GM19023 (cell line): ENCODE results near the gene CSRP3.

Experiments
- ATAC-seq: cut with Tn5 transposase; IDR thresholded peaks from one replicate; pipeline ENCODE4 v1.9.1; 2021; ENCODE audit warnings: mild to moderate bottlenecking, moderate library complexity; ENCODE audit not compliant: unreplicated experiment

The CSRP3 gene

DNA sequence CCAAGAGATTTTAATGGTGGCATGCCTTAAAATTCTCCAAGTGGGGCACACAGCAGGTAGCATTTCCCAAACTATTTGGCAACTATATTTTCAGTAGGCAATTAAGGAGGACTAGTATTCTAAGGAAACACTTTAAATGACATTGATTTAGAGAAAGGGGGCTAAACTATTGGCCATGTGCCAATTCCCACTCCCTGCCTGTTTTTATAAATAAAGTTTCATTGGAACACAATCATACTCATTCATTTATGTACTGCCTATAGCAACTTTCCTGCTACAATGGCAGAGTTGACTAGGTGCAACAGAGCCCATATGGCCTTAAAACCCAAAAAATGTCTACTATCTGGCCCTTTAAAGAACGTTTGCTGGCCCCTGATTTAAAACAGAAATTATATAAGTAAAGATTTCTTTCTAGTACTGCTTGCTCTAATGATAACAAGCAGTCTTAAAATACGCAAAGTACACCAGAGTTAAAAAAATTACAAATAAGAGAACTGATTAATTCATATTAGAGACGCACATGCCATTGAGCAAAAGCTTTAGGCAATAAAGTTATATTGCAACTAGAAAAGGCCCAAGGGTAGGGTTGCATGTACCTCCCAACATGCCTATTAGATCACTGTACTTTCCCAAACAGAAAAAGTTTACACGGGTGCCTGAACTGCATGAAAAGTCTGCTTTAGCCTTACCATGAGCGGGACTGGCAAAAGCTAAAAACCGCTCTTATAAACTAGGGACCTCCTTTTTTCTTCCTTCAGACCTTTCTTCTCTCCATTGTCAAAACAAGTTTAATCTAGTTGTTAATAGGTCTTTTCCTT, 24.8 kb upstream of the CSRP3 start:
- no peak for ATAC-seq

DNA sequence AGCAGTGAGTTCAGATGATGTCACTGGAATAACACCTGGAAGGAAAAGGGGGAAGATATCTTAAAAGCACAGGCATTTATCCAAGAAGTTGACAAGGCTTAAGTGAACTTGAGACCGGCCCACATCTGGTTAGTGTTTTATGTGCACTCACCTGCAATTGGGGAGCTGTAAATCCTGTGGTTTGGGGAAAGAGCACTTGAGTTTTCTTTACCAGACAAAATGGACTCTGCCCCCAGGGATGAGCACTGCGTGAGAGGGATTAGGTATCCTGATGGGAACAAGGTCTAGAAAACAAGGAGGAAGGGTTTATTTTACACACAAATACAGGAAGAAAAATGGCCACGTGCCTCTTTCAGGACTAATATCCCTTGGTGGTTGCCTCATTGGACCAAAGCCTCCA, 23.8 kb upstream of the CSRP3 start:
- no peak for ATAC-seq

DNA sequence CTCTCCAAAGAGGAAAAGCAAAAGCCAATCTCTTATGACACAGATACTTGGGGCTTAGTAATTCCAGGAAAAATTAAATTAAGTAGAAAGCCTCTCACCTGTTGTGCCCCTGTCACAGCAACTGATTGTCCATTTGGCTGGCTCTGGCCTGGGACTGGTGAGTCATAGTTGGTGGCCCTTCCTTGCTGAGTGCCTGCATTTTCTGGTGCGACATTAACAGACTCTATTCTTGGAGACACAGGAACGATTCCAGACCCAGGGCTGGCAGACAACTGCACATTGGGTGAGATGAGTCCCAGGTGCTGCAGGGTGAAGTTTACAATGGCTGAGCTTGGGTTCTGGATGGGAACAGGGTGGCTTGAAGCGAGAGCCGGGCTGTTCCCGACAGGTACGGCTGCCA, 23.3 kb upstream of the CSRP3 start:
- ATAC-seq = no peak

DNA sequence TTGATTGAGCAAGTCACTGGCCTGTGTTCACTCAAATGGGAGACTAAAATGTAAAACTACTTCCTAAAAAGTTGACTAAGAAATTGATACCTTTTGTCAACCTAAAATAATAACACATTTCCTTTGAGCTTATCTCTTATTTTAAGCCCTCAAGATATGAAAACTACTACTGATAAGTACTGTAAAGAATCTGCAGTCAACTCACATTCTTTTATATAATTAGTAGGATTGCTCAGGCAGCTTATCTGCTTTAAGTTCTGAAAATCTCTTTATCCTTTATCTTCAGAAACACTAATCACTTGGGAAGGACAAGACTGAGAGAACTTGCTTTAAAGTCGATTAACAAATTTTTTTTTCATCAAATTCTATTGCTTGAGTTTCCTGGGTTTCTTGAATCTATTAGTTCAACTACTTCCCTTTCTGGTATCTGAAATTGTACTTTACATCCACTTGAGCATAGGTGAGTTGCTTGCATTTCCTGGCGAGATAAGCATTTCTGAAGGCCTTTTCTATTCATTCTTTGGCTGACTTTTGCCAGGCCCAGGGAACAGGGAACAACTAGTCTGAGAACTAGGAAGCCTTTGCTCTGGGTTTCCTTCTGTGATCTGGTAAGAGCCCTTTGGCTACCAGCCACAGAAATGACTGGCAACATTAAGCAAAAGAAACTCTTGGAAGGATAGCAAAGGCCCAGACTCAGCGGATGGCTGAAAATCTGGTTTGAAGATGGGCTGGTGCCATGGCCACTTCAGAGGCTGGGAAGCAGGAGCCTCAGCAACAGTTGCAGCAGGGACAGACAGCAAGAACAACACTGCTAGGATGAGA, 19.3 kb upstream of the CSRP3 start:
- no peak for ATAC-seq

DNA sequence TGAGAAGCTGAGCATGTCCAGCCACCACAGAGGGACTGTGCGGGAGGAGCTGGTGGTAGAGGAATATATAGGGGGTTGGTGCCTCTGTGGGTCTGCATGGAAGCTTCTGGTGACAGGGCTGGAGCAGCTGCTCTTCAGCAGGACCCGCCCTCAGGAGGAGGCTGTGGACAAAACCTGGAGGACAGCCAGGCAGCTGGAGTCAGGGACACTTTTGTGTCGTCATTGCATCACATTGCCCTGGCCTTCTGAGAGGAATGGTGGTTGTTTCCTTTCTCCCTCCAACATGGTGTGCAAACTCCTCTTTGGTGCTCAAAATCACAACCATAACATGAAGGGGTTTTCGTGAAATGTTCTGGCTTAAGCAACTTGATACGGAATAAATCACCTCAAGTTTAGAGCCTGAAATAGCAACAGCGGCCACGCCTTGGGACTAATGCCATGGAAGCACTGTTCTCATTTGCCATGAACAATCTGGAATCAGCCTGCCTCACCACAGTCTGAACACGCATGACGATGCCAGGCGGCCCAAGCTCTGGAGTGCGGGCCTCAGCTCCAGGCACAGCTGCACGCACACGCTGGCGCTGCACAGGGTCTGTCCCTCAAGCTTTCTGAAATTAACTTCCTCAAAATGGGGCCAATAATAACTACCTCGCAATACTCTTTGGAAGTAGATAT, 17.1 kb upstream of the CSRP3 start:
- ATAC-seq = no peak

DNA sequence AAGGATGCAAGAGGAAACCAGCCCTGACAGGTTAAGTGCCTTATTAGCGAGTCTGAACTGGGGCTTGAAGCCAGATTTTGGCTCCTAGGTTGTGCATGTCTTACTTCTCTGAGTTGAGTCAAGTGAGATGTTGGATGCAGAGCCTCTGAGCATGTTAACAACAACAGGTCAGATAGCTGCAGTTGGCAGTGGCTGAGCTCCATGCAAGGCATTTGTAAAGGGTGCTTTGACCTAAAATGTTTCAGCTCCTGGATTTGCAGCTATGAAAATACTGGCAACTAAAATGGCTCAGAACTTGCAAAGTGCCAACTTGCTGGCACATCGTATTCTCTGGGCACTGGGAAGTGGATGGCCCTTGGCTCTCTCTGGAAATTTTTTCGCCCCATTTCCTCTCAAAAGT, 16.4 kb upstream of the CSRP3 start:
- ATAC-seq = no peak

DNA sequence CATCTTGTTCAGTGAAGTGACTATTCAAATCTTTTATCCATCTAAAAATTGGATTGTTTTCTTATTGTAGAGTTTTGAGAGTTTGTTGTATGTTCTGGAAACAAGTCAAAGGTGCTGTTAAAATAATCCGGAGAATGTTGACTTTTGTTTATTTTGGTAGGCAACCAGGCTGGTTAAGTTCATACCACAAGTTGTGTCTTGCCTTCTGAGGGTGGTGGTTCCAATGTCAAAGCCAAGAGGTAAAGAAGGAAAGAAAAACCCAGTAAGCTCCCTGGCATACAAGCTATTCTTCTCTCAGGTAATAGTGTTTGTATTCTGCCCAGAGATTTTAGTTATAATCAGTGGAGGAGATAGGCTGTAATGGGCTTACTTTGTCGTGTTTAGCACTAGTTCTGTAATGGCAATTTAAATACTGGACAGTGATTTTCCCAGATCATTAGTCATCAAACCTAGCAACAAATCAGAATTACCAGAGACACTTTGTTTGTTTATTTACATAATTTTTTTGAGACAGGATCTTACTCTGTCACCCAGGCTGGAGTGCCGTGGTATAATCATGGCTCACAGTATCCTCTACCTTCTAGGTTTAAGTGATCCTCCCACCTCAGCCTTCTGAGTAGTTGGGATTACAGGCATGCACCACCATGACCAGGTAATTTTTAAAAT, 15.1 kb upstream of the CSRP3 start:
- no peak for ATAC-seq

DNA sequence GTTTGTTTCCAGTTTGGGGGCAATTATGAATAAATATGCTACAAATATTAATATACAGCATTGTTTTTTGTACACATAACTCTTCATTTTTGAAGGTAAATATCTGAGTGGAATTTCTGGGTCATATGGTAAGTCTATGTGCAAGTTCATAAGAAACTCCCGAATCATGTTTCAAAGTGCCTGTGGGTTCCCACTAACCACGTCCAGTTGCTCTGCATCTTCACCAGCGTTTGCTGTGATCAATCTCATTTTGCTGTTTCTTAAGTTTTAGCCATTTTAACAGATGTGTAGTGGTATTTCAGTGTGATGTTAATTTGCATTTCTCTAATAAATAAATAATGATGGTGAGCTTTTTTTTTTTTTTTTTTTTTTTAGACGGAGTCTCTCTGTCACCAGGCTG, 14.2 kb upstream of the CSRP3 start:
- no peak for ATAC-seq

DNA sequence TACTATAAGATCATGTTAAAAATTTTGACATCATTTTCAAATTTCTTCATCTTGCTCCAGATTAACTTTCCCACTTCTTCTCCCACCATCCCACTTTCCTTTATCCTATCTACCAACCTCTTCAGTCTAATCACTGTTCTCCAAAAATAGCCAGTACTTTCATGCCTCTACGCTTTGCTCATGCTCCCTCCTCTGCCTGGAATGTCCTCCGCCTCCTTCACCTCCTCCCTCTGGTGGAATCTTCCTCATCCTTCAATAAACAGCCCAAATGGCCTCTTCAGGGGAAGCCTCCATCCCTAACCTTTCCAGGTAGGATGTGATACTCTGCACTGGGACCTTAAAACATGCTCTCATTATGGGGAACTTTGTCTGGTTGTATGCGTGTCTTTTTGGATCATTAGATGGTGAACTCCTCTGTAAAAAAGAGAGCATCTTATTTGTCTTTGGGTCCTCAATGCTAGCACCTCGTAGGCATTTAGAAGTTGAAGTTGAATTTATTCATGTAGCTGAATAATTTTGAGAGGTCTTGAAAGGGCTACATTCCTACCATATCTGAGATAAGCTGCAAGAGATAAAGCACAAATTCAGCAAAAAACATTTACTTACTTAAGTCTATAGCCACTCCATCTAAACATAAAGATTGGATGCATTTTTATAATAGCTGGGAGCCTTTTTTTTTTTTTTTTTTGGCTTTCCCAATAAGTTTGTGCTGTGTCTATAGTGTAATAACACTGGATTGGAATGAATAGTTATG, 8.0 kb upstream of the CSRP3 start:
- ATAC-seq = no peak

DNA sequence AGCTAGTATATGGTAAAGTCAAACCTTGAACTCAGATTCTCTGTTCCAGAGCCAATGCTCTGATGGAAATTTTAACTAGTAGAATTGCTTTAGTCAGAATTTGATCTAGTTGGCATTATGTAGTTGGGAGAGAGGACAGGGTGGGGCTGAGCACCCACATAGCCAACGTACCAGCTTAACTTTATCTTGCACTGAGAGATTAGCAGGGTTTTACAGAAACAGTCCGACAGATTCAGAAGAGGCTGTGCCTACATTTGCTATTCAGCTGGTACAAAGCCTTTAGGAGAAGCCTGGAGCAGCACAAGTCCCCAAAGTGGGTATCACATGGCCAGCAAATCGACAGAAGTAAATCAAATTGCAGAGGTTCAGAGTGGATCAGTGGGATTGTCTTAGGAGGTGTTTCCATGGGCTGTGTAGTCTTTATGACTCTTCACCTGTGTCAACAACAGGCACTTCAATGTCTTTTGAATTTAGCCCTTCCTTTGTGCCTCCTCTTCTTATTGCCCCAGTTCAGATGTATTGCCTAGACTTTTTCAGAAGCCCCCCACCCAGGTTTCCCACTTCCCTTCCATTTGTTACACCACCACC, 7.3 kb upstream of the CSRP3 start:
- no peak for ATAC-seq

DNA sequence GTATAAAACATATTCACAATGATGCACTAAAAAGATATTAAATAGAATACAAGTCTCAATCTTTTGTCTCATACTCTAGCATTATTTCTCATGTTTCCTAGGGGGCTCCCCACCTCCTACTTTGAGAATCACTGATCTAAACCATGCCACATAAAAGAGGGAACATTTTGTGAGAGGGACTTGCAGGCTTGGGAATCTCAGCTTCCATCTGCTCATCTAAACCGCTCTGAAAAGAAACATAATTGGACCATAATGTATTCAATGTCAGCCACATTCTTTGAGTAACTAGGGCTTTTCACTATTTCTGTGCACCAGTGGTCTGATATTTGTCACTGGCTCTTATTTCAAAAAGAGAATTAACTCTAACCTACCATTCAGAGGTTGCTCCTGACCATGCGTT, 6.4 kb upstream of the CSRP3 start:
- ATAC-seq = no peak

DNA sequence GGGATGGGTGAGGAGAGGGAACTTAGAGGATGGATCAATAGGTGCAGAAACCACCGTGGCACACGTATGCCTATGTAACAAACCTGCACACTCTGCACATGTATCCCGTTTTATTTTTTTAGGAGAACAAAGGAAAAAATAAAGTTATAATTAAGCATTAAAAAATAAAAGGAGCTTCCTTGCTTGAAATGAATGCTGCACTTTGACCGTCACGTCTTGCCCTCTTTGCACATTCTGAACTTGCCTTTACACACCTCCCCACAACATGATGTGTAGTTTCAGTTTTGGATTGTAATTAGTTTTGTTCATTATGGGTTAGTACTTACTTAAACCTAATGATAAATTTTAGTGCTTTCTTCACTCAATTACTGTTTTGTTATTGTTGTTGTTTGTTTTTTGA, 3.1 kb upstream of the CSRP3 start:
- no peak for ATAC-seq

DNA sequence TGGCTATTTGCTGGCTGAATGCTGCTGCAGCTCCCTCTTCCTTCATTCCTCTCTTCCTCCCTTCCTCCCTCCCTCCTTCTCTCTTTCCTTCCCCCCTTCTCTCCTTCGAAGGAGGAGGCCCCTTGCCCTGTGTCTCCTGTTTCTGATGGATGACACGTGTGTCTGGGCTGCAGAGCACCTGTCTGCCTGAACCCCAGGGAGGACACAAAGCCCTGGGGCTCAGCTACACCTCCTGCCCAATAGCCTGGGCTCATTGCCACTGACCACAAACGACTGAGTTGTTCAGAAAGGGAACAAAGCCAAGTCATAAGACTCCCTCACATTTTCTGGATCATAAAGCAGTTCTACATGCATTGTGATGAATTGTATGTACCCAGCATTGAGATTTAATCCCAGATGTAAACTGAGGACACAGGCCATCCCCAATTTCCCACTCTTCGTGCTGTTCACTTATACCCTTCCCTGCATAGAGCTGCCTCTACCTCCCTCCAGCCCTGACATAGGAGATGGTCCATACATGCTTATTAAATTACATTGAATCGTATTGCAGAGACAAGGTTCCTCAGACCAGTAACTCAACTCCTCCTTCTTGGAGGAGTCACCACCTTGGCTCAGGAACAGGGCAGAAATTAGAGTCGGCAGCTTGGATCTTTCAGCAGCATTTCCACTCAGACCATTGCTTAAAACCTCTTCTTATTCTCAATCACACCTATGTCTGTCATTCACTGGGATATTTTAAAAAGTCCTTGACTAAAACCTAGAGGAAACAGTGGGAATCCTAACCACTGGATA, 1.2 kb downstream of the CSRP3 start:
- no peak for ATAC-seq

DNA sequence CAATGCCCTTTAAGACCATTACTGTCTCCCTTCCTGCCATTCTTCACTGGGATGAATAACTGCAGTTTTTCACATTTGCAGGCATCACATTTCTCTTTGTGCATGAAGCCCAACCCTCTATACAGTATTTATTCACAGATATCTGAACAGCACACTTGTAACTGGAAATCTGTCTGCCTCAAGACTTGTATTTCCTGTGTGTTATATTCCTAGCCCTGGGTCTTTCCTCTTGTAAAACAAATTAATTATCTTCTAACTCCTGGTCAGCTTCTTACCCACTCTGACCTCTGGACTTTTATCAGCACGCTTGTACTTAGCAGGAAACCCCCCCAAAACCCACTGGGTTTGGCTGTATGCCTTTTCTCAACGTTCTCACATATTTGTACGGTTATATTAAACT, 2.0 kb downstream of the CSRP3 start:
- ATAC-seq = no peak

DNA sequence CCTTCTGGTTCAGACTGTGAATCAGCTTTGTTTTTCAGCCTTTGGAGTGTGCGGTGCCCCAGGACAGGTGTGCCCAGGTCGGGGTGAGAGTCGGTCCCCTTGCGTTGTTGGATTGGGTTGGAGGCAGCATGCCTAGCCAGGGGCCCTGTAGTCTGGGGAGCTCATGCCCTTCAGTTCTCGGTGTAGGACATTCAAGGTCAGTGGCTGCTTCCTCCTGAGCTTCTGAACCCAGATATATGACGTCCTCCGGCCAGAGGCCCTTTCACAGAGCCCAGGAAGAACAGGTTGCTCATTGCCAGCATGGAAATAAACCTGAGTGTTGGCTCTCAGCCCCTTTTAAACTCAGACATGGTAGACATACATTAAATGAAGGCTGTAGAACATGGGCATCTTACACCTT, 2.7 kb downstream of the CSRP3 start:
- ATAC-seq = no peak

DNA sequence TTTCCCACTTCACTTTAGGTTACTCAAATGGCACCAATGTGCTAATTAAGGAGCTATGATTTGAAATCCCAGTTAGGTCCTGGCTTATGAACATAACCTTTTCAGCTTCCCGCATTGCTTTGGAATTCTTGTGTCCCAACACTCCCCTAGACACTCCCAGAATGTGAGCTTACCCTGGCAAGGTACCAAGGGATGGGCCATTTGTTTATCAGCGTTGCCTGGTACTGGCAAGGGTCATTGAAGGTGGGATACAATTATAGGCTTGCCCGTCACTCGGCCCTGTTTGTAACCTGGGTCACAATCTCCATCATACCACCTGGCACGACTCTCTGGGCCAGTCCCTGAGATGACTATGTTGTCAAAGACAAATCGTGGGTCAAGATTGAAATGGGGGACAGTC, 5.4 kb downstream of the CSRP3 start:
- ATAC-seq = no peak

DNA sequence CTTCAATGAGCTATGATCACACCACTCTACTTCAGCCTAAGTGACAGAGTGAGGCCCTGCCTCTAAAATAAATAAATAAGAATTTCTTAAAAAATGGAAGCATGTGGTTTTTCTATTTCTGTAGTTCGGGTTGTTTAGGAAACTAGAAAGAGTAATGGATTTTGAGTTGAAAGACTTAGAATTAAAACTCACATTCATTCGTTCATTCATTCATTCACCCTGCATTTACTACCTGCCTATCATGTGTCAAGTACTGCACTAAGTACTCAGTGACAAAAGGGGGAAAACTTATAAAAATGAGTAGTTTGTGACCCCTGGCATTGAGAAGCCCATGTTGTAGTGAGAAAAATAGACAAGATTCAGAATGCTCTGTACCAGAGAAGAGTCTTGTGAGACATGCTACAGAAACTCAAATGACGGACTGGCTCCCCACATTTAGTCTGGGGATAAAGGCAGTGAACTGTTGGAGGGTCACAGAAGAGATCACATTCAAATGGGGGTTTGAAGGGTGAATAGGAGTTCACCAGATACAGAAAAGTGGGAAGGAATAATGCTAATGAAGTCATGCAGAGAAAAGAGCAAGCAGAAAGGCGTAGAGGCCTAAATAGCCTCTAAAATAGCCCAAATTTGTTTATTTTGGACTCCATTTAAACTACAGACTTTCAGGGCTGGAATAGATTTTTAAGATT, 7.0 kb downstream of the CSRP3 start:
- ATAC-seq = no peak

DNA sequence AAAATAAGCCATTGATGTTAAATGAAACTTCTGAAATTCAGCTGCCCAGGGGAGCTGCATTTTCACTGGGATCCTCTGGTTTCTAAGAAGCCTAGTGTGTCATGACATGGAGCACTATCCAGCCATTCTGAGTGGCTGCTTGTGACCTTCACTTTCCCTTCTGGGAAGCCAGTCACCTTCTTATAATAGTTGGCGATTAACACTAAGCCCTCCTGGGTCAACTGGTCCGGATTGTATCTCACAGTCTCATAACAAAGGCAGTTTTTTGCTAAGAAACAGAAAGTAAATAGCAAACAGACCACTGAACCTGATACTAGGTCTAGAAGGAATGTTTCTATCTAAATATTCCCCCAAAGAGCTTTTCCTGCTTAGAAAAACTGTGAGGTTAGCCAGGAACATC, 7.9 kb downstream of the CSRP3 start:
- no peak for ATAC-seq
